ENCODE data around the gene OR2V1. TPM values are rescaled to one million over a fixed set of nuclear protein-coding genes. Genes with fewer than 3 reads are reported as not detected.

OR2V1 gene
- total and polyA plus RNA-seq, 2 experiments from 2014 or later = not detected

DNA sequence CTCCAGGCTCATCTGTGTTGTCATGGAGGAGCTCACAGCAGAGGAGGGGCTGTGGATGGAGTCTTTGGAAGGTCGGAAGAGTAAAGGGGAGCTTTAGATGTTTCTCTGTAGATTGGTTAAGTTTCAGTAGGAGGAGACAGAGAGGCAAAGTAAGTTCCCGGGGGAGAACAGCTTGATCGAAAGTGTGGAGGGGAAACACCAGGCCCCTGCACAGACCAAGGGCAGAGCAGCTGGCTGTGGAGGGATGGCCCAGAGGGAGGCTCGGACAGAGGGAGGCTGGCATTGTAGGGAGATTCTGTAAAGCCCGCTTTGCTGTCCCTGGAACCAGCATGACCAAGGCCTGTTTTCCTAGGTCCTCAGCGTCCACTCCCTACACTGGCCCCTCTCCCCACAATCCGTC lies 11.1 kb upstream of the OR2V1 start:
- no peak overlapping the region for H2AFZ ChIP-seq
- DNase-seq (ENCODE audit: low spot score) = no peak

DNA sequence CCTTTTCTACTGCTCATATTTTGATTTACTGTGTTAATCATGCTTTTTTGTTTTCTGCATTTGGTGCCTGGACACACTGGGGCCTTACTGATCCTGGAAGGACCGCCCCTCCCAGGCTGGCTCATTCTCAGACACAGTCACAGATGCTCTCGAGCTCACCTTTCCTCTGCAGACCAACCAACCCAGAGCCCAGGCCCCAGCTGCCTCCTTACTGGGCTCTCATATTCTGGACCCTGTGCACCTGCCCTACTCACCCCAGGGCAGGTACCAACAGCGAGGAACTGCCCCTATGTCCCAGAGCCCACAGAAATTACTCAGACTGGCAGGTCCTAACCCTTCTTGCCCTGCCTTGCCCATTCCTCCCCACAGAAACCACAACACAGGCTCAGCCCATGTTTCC lies 9.8 kb upstream of the OR2V1 start:
- no peak overlapping the region for H3K4me2 ChIP-seq
- no peak overlapping the region for H3K27ac ChIP-seq
- 74% methylated on average over 3 of the region's 3 CpGs for WGBS (ENCODE audit: low lambda C conversion rate, missing lambda C conversion rate)

More for the DNA sequence above, 11.1 kb upstream of the OR2V1 start:
- Histone ChIP-seq H3K27me3 (no peaks in the 10 kb centered on the region), H3K4me2 (no peak overlapping the region), H3K4me1 (ENCODE audit: insufficient read depth) (no peaks in the 10 kb centered on the region), H3K4me3 (no peak overlapping the region), H3K36me3 (replicated peaks; ENCODE audit: insufficient read depth, low read depth) (no peaks in the 10 kb centered on the region), H3K27ac (no peak overlapping the region), H3K9me3 (ENCODE audit: low read depth) (no peaks in the 10 kb centered on the region), H4K20me1 (ENCODE audit: insufficient read depth, poor library complexity, severe bottlenecking) (no peaks in the 10 kb centered on the region), H3K9me2 (replicated peaks; ENCODE audit: insufficient read depth) (no peaks in the 10 kb centered on the region), H3K79me2 (no peaks in the 10 kb centered on the region)
- no peak for TF ChIP-seq EZH2phosphoT487 (IDR thresholded peaks at IDR 0.05; ENCODE audit: low read depth, severe bottlenecking, unreplicated experiment)
- TF ChIP-seq, protein P1, sequence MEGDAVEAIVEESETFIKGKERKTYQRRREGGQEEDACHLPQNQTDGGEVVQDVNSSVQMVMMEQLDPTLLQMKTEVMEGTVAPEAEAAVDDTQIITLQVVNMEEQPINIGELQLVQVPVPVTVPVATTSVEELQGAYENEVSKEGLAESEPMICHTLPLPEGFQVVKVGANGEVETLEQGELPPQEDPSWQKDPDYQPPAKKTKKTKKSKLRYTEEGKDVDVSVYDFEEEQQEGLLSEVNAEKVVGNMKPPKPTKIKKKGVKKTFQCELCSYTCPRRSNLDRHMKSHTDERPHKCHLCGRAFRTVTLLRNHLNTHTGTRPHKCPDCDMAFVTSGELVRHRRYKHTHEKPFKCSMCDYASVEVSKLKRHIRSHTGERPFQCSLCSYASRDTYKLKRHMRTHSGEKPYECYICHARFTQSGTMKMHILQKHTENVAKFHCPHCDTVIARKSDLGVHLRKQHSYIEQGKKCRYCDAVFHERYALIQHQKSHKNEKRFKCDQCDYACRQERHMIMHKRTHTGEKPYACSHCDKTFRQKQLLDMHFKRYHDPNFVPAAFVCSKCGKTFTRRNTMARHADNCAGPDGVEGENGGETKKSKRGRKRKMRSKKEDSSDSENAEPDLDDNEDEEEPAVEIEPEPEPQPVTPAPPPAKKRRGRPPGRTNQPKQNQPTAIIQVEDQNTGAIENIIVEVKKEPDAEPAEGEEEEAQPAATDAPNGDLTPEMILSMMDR (IDR thresholded peaks at IDR 0.05; ENCODE audit: poor library complexity) = no peak
- TF ChIP-seq EZH2 (IDR thresholded peaks at IDR 0.05; ENCODE audit: borderline replicate concordance) = no peak
- WGBS (ENCODE audit: low lambda C conversion rate, missing lambda C conversion rate) = 81% methylated on average over 7 of the region's 7 CpGs

DNA sequence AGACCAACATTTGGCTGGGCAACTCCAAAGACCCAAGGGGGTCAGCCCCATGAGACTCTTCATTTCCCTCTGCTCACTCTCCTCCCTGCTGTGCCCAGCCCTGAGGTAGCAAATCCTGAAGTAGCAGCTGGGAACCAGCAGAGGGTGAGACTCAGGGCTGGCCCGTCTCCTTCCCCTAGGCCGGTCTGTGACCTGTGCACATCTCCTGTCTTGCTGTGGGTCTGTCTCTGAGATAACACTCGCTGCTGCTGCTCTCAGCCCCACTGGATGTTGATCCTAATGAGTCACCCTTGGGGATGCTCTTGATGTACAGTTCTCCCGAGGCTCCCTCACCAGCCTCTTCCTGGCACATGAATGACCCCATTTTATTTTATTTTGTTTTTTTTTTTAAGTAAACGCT lies 7.3 kb upstream of the OR2V1 start:
- H3K9me3 ChIP-seq (ENCODE audit: low read depth) = no peaks in the 10 kb centered on the region
- no peaks in the 10 kb centered on the region for H4K20me1 ChIP-seq (ENCODE audit: insufficient read depth, poor library complexity, severe bottlenecking)
- no peaks in the 10 kb centered on the region for H3K36me3 ChIP-seq (replicated peaks; ENCODE audit: insufficient read depth, low read depth)
- no peak overlapping the region for H3K27ac ChIP-seq
- no peaks in the 10 kb centered on the region for H3K4me1 ChIP-seq (ENCODE audit: insufficient read depth)
- no peak overlapping the region for H3K4me2 ChIP-seq
- no peak overlapping the region for H3K4me3 ChIP-seq
- H2AFZ ChIP-seq = no peak overlapping the region
- no peak for TF ChIP-seq EZH2phosphoT487 (IDR thresholded peaks at IDR 0.05; ENCODE audit: low read depth, severe bottlenecking, unreplicated experiment)
- no peak for TF ChIP-seq EZH2 (IDR thresholded peaks at IDR 0.05; ENCODE audit: borderline replicate concordance)
- TF ChIP-seq, protein P1 (IDR thresholded peaks at IDR 0.05; ENCODE audit: poor library complexity) = no peak
- H3K9me2 ChIP-seq (replicated peaks; ENCODE audit: insufficient read depth) = no peaks in the 10 kb centered on the region
- H3K27me3 ChIP-seq = no peaks in the 10 kb centered on the region
- WGBS (ENCODE audit: low lambda C conversion rate, missing lambda C conversion rate) = 62% methylated on average over 5 of the region's 5 CpGs
- DNase-seq (ENCODE audit: low spot score) = no peak
- H3K79me2 ChIP-seq = no peaks in the 10 kb centered on the region

More for the DNA sequence above, 9.8 kb upstream of the OR2V1 start:
- Histone ChIP-seq H3K79me2 (no peaks in the 10 kb centered on the region), H3K4me1 (ENCODE audit: insufficient read depth) (no peaks in the 10 kb centered on the region), H3K36me3 (replicated peaks; ENCODE audit: insufficient read depth, low read depth) (no peaks in the 10 kb centered on the region), H3K4me3 (no peak overlapping the region), H3K27me3 (no peaks in the 10 kb centered on the region), H3K9me2 (replicated peaks; ENCODE audit: insufficient read depth) (no peaks in the 10 kb centered on the region), H4K20me1 (ENCODE audit: insufficient read depth, poor library complexity, severe bottlenecking) (no peaks in the 10 kb centered on the region), H3K9me3 (ENCODE audit: low read depth) (no peaks in the 10 kb centered on the region), H2AFZ (no peak overlapping the region)
- DNase-seq (ENCODE audit: low spot score) = no peak
- TF ChIP-seq, protein P1 (IDR thresholded peaks at IDR 0.05; ENCODE audit: poor library complexity) = no peak
- no peak for TF ChIP-seq EZH2 (IDR thresholded peaks at IDR 0.05; ENCODE audit: borderline replicate concordance)
- TF ChIP-seq EZH2phosphoT487 (IDR thresholded peaks at IDR 0.05; ENCODE audit: low read depth, severe bottlenecking, unreplicated experiment) = no peak

All from hepatocyte (in vitro differentiated cells).